ENCODE data around the gene NDUFAF3.

The NDUFAF3 gene

DNA sequence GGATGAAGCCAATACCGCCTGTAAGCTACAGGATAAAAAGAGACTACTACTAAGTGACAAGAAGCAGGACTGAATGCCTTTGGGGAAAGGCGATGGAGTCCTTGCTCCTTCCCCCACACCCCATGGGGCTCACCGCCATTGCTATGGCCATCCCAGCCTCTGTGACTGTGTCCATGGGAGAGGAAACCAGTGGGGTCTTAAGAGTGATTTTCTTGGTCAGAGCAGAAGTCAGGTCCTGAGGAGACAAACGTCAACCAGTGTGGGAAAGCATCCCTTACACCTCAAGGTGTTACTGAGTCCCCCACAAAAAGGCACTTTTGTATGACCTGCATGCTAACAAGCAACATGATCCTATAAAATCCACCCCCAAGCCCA is 6.4 kb downstream of the NDUFAF3 start:
- peak overlapping the region; percentile 90 for H3K4me3 ChIP-seq (ENCODE audit: low read depth, low read length)
- ChIA-PET CTCF (interaction anchor here (1.3 to 1.7 kb wide), 2 partner anchors 41 to 142 kb away, joined by 3 to 6 read pairs; no protein-coding TSS in a partner anchor), POLR2A (interaction anchor here (0.9 to 1.9 kb wide), 4 partner anchors 7 to 65 kb away, joined by 3 to 25 read pairs (median 14); partner anchors contain the start of gene QRICH1)
- DNase-seq (ENCODE audit: low read depth, low spot score), result no peak
- TF ChIP-seq CTCF (IDR thresholded peaks at IDR 0.05; ENCODE audit: insufficient read depth, low read length, missing control alignments), result no peak

GRCh38 chr3:49028673-49029562 is 7.0 kb downstream of the NDUFAF3 start, which contains the start of gene IMPDH2:
TSS of gene IMPDH2 (minus strand) at chr3:49029398. CDS start at chr3:49029350, 48 bp downstream.
- ChIA-PET CTCF (interaction anchor here (0.6 to 1.7 kb wide), 5 partner anchors 13 to 142 kb away, joined by 3 to 6 read pairs (median 3); partner anchors contain the start of gene WDR6), POLR2A (interaction anchor here (0.6 to 1.9 kb wide), 16 partner anchors 8 to 344 kb away, joined by 3 to 25 read pairs (median 6); partner anchors contain the start of genes DALRD3, LAMB2, P4HTM and QRICH1)
- DNase-seq (ENCODE audit: low read depth, low spot score), result no peak
- peak; percentile 14 for TF ChIP-seq CTCF (IDR thresholded peaks at IDR 0.05; ENCODE audit: insufficient read depth, low read length, missing control alignments)
- H3K4me3 ChIP-seq (ENCODE audit: low read depth, low read length), result peak within 1 kb of the TSS; percentile 90

DNA sequence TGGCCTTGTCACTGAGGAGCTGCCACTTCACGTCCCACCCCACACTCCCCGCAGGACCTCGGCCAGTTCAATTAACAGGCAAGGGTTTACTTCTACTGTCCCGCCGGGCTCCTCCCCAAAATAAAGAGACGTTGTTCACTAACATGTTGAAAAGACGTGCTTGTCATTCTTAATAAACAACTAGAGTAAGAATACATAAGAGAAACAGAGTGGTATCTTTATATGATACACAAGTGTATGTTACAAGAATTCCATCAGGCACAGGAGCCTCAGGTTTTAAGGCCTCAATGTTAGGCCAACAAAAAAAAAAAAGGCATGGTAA is 7.6 kb downstream of the NDUFAF3 start:
- TF ChIP-seq CTCF (IDR thresholded peaks at IDR 0.05; ENCODE audit: insufficient read depth, low read length, missing control alignments), result no peak
- no peak for DNase-seq (ENCODE audit: low read depth, low spot score)
- POLR2A ChIA-PET, result interaction anchor here (0.6 to 1.9 kb wide), 14 partner anchors 9 to 345 kb away, joined by 3 to 25 read pairs (median 6); partner anchors contain the start of genes DALRD3, LAMB2, P4HTM and QRICH1
- CTCF ChIA-PET, result interaction anchor here (0.6 to 1.3 kb wide), 4 partner anchors 14 to 141 kb away, joined by 3 read pairs; partner anchors contain the start of gene WDR6
- H3K4me3 ChIP-seq (ENCODE audit: low read depth, low read length), result no peak overlapping the region

- CTCF ChIA-PET, result interaction anchor here (2.4 kb wide), 1 partner anchor 8 kb away, joined by 24 read pairs; the partner anchor contains the start of gene NDUFAF3
- H3K4me3 ChIP-seq (ENCODE audit: low read depth, low read length), result no peak overlapping the region
- POLR2A ChIA-PET, result interaction anchor here (0.7 to 2.5 kb wide), 2 partner anchors 9 to 62 kb away, joined by 4 to 9 read pairs; partner anchors contain the start of gene NDUFAF3
- no peak for TF ChIP-seq CTCF (IDR thresholded peaks at IDR 0.05; ENCODE audit: insufficient read depth, low read length, missing control alignments)
- no peak for DNase-seq (ENCODE audit: low read depth, low spot score)
These were observed 8.4 kb downstream of the NDUFAF3 start for GRCh38 chr3:49030321-49030720.

- H3K4me3 ChIP-seq (ENCODE audit: low read depth, low read length), result no peak overlapping the region
- TF ChIP-seq CTCF (IDR thresholded peaks at IDR 0.05; ENCODE audit: insufficient read depth, low read length, missing control alignments), result no peak
- POLR2A ChIA-PET, result interaction anchor here (2.5 kb wide), 1 partner anchor 11 kb away, joined by 9 read pairs; the partner anchor contains the start of gene NDUFAF3
- CTCF ChIA-PET, result interaction anchor here (1.2 to 3.3 kb wide), 5 partner anchors 10 to 46 kb away, joined by 3 to 24 read pairs (median 4); partner anchors contain the start of genes NDUFAF3 and P4HTM
- DNase-seq (ENCODE audit: low read depth, low spot score), result no peak
These were observed 10.9 kb downstream of the NDUFAF3 start for GRCh38 chr3:49032646-49033304.

Measured in AG04449 (cell line).